SK-N-MC (cell line): ENCODE measurements around the gene LY86.
"Not testable (repeated sequence)": the region's sequence is repeated elsewhere in the genome, so short reads cannot be mapped to it uniquely, and the experiment has no call there.

Experiments used
- DNase-seq: peaks from one replicate; pipeline ENCODE4 v3.0.0-alpha.2; 2011; ENCODE audit warnings: low read depth, low spot score
- H3K27ac ChIP-seq: fragments of 200-600 bp; sonication (generic); 2 replicates; pipeline ENCODE4 v1.5.1; 2016; ENCODE audit warnings: mixed run types
- H3K36me3 ChIP-seq: fragments of 200-600 bp; sonication (generic); 2 replicates; pipeline ENCODE4 v1.6.1; 2017; ENCODE audit warnings: antibody characterized with exemption, low read length, mixed read lengths; ENCODE audit not compliant: insufficient read depth
- H3K4me3 ChIP-seq: fragments of 200-600 bp; sonication (generic); 2 replicates; pipeline ENCODE4 v1.5.1; 2016
- H3K9ac ChIP-seq: fragments of 200-600 bp; sonication (generic); 2 replicates; pipeline ENCODE4 v1.8.0; 2017; ENCODE audit warnings: mixed run types, mixed read lengths; ENCODE audit not compliant: insufficient read length
- H3K9me3 ChIP-seq: fragments of 200-600 bp; sonication (generic); 2 replicates; pipeline ENCODE4 v1.6.1; 2017; ENCODE audit warnings: low read depth, mild to moderate bottlenecking, antibody characterized with exemption, low read length, moderate library complexity, mixed read lengths
- EZH2 ChIP-seq: fragments of 200-600 bp; sonication (generic); IDR thresholded peaks from one replicate; pipeline ENCODE4 v1.6.1; 2017; ENCODE audit warnings: antibody characterized with exemption
- FOXP2 ChIP-seq: optimal IDR thresholded peaks from 2 replicates; pipeline ENCODE3; 2011; ENCODE audit warnings: mild to moderate bottlenecking, moderate library complexity; ENCODE audit not compliant: insufficient read depth; ENCODE audit errors: extremely low read length, control extremely low read depth
- POLR2AphosphoS5 ChIP-seq: IDR thresholded peaks from 2 replicates; pipeline ENCODE4 v1.6.1; 2012; ENCODE audit warnings: mild to moderate bottlenecking, low read depth, low read length, borderline replicate concordance

LY86 gene

GRCh38 chr6:6609450-6609849, 20.9 kb downstream of the LY86 start:
- DNase-seq = no peak
- no peak overlapping the region for H3K4me3 ChIP-seq
- TF ChIP-seq FOXP2 (no peak), POLR2AphosphoS5 (no peak), EZH2 (no peak)
- H3K9me3 ChIP-seq = peaks cover 2% of the 10 kb centered on the region; the same call in 1 of the 2 replicates
- no peak overlapping the region for H3K27ac ChIP-seq
- H3K9ac ChIP-seq = no peak overlapping the region
- H3K36me3 ChIP-seq = no peaks in the 10 kb centered on the region

- no peak for TF ChIP-seq FOXP2
- H3K9ac ChIP-seq = no peak overlapping the region
- H3K27ac ChIP-seq = no peak overlapping the region
These were observed 21.6 kb downstream of the LY86 start for GRCh38 chr6:6610031-6610591.

GRCh38 chr6:6611486-6611885, 23.0 kb downstream of the LY86 start:
- TF ChIP-seq EZH2 = no peak
- no peak for TF ChIP-seq POLR2AphosphoS5
- no peak for TF ChIP-seq FOXP2
- H3K4me3 ChIP-seq = no peak overlapping the region
- no peak overlapping the region for H3K27ac ChIP-seq
- H3K9me3 ChIP-seq = no peaks in the 10 kb centered on the region
- H3K36me3 ChIP-seq = no peaks in the 10 kb centered on the region
- no peak overlapping the region for H3K9ac ChIP-seq
- DNase-seq = no peak

More at GRCh38 chr6:6610031-6610591, 21.6 kb downstream of the LY86 start:
- Histone ChIP-seq H3K9me3 (no peaks in the 10 kb centered on the region), H3K4me3 (no peak overlapping the region), H3K36me3 (no peaks in the 10 kb centered on the region)
- no peak for DNase-seq

- no peak overlapping the region for H3K9ac ChIP-seq
- no peak overlapping the region for H3K27ac ChIP-seq
- no peak for DNase-seq
- no peaks in the 10 kb centered on the region for H3K36me3 ChIP-seq
- H3K4me3 ChIP-seq = no peak overlapping the region
- no peaks in the 10 kb centered on the region for H3K9me3 ChIP-seq
- TF ChIP-seq EZH2 (no peak), POLR2AphosphoS5 (no peak), FOXP2 (no peak)
These were observed 23.8 kb downstream of the LY86 start for GRCh38 chr6:6612308-6612707.

- H3K27ac ChIP-seq, DNase-seq, H3K36me3 ChIP-seq, H3K9ac ChIP-seq, H3K4me3 ChIP-seq, H3K9me3 ChIP-seq: not testable (repeated sequence)
These were observed 24.7 kb downstream of the LY86 start for GRCh38 chr6:6613103-6613718.

- Histone ChIP-seq H3K9me3 (no peaks in the 10 kb centered on the region), H3K36me3 (no peaks in the 10 kb centered on the region), H3K4me3 (no peak overlapping the region), H3K9ac (no peak overlapping the region), H3K27ac (no peak overlapping the region)
- TF ChIP-seq FOXP2 = no peak
- TF ChIP-seq EZH2 = no peak
- no peak for TF ChIP-seq POLR2AphosphoS5
- DNase-seq = no peak
These were observed 25.8 kb downstream of the LY86 start for GRCh38 chr6:6614096-6614982.

- TF ChIP-seq EZH2 = no peak
- TF ChIP-seq FOXP2 = no peak
- TF ChIP-seq POLR2AphosphoS5 = no peak
- no peak for DNase-seq
- Histone ChIP-seq H3K9me3 (no peaks in the 10 kb centered on the region), H3K4me3 (no peak overlapping the region), H3K9ac (no peak overlapping the region), H3K27ac (no peak overlapping the region), H3K36me3 (no peaks in the 10 kb centered on the region)
These were observed 26.4 kb downstream of the LY86 start for GRCh38 chr6:6614983-6615349.

- H3K36me3 ChIP-seq = no peaks in the 10 kb centered on the region
- no peaks in the 10 kb centered on the region for H3K9me3 ChIP-seq
- no peak overlapping the region for H3K9ac ChIP-seq
- no peak overlapping the region for H3K27ac ChIP-seq
- DNase-seq = no peak
- no peak overlapping the region for H3K4me3 ChIP-seq
- TF ChIP-seq FOXP2 (no peak), EZH2 (no peak), POLR2AphosphoS5 (no peak)
These were observed 28.1 kb downstream of the LY86 start for GRCh38 chr6:6616656-6617055.
